ENCODE results near the gene LNX1.
A peak's percentile ranks its signal among the peaks of the same experiment; 100 is the strongest.

Gene LNX1

GRCh38 chr4:53571936-53572599, 19.2 kb downstream of the LNX1 start:
- DNase-seq: no peak

- no peak for DNase-seq
These were observed 27.5 kb downstream of the LNX1 start for GRCh38 chr4:53563824-53564223.

- DNase-seq: no peak
These were observed 28.9 kb downstream of the LNX1 start for GRCh38 chr4:53562409-53562808.

GRCh38 chr4:53559021-53559620, 32.2 kb downstream of the LNX1 start:
- no peak for DNase-seq

GRCh38 chr4:53558065-53558801, 33.1 kb downstream of the LNX1 start:
- DNase-seq: peak in 3 of 14 donors; percentile 19 to 91 (median 20)

GRCh38 chr4:53557669-53558064, 33.6 kb downstream of the LNX1 start:
- DNase-seq: peak in 1 of 14 donors; percentile 17

- peak in 1 of 14 donors; percentile 47 for DNase-seq
These were observed 34.6 kb downstream of the LNX1 start for GRCh38 chr4:53556651-53557050.

- DNase-seq: no peak
These were observed 37.6 kb downstream of the LNX1 start for GRCh38 chr4:53553486-53554210.

GRCh38 chr4:53552711-53553110, 38.6 kb downstream of the LNX1 start:
- DNase-seq: no peak

- no peak for DNase-seq
These were observed 39.3 kb downstream of the LNX1 start for GRCh38 chr4:53551958-53552357.

GRCh38 chr4:53551281-53551864, 39.9 kb downstream of the LNX1 start:
- DNase-seq: no peak

- DNase-seq: no peak
These were observed 42.6 kb downstream of the LNX1 start for GRCh38 chr4:53548662-53549061.

GRCh38 chr4:53547983-53548382, 43.3 kb downstream of the LNX1 start:
- no peak for DNase-seq

GRCh38 chr4:53545942-53546581, 45.2 kb downstream of the LNX1 start:
- DNase-seq: no peak

- DNase-seq: no peak
These were observed 46.0 kb downstream of the LNX1 start for GRCh38 chr4:53545273-53545672.

- DNase-seq: no peak
These were observed 47.7 kb downstream of the LNX1 start for GRCh38 chr4:53543561-53543960.

- no peak for DNase-seq
These were observed 49.6 kb downstream of the LNX1 start for GRCh38 chr4:53541577-53542206.

- DNase-seq: no peak
These were observed 52.5 kb downstream of the LNX1 start for GRCh38 chr4:53538756-53539155.

- no peak for DNase-seq
These were observed 53.7 kb downstream of the LNX1 start for GRCh38 chr4:53537606-53538005.

- no peak for DNase-seq
These were observed 55.0 kb downstream of the LNX1 start for GRCh38 chr4:53536328-53536727.

- DNase-seq: no peak
These were observed 55.7 kb downstream of the LNX1 start for GRCh38 chr4:53535567-53535966.

GRCh38 chr4:53534684-53535083, 56.6 kb downstream of the LNX1 start:
- no peak for DNase-seq
